GM18517 (cell line): ENCODE results near the gene AGAP1.

Experiments used
- ATAC-seq: cut with Tn5 transposase; IDR thresholded peaks from one replicate; pipeline ENCODE4 v1.9.1; 2021; ENCODE audit warnings: mild to moderate bottlenecking, moderate library complexity; ENCODE audit not compliant: unreplicated experiment

Gene AGAP1

DNA sequence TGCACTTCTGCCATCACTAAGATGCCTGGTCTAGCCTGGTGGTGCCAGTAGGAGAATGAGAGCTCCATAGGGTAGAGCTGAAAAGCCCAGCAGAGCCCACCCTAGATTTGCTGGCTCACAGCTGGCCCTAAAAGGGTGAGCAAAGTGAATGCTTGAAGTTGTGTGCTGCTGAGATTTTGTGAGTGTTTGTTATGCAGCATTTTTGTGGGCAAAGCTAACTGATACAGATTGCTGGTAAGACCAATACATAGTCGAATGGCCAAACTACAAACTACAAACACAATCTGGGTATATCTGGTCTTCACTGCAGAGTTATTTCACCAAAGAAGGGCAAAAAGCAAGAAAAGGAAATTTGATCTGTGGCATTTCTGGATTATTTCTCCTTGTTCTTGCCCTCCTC is 7.1 kb upstream of the AGAP1 start:
- ATAC-seq, result no peak

DNA sequence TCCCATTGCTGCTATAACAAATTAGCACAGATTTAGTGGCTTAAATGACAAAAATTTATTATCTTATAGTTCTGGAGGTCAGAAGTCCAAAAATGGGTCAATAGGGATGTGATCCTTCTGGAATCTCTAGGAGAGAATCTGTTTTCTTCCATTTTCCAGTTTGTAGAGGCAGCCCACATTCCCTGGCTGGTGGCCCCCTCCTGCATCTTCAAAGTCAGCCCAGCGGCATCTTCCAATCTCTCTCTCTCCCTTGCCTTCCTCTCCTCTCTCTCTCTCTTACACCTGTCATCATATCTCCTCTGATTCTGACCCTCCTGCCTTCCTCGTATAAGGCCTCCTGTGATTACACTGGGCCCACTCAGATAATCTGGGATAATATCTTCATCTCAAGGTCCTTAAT is 3.9 kb upstream of the AGAP1 start:
- ATAC-seq, result no peak

DNA sequence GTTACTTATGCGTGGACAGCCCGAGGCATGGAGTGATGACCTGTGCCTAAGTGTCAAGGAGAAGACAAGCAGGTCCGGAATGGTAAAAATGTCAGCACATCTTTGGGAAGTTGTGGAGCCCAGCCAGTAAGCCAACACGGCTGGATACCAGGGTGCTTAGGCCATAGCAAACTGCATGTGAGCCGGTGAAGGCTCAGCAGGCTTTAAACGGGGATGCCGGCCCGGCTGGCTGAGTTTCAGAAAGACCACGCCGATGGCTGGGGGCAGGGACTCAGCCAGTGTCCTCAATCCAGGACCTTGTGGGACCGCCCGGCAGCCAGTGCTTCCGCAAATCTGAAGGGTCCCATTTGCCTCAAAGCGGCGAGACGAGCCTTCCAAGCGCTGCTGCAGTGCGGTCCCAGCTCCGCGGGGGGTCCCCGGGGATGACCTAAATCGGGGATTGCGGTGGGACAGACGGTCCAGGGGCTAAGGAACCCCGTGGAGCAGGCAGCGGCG is 946 bp upstream of the AGAP1 start:
- no peak for ATAC-seq

DNA sequence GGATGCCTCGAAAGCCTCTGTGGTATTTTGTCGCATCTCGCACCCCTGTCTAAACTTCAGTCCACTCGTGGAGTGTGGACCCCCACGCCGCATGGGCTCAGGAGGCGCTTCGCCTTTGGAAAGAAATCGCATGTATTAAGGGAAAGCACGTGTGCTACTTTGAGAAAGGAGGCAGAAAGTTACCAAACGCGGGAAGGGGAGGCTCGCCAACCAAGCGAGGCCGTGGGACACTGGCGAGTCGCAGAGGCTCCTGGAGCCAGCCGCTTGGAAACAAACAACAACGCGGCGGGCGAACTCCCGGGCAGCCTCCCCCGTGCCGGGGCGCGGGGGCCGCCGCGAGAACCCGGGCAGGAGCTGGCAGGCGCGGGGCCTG is 455 bp upstream of the AGAP1 start:
- ATAC-seq, result no peak

GRCh38 chr2:235494716-235495372 is 1.0 kb downstream of the AGAP1 start:
- ATAC-seq, result no peak

DNA sequence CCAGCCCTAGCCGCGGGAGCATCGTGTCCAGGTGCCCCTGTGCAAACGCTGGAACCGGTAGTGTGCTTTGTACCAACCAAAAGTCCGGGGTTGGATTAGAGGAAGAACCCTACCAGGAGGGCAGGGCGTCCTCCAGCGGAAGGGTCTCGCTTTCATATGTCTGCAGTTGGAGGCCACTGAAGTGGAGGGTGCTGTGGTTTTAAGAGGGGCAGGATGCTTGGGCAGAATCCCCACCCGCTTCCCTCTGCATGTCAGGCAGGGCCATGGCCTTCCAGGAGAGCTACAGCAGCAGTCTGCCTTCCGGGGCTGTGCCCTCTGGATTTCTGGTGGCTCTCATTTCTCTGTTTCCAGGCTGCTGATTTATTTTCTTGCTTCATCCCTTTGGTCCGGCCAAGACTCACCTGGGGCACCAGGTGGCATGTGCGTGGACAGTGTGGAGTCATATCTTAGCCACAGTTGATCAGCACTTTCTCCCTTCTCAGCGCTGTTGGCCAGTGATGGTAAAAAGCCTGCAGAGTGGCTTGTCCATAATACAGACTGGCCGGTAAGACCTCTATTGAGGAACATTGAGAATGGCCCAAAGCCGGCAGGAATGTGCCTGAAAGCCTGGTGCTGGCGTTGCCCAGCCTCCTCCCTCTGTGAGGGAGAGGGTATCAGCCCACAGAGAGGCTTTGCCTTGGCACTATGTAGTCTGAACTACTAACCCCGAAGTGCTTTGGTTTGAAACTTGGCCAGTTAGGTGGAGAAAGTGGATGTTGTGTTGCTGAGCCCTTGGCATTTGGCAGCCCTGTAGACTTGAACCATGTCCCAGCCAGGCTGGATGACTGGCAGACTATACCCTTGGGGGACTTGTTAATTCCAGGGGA is 1.8 kb downstream of the AGAP1 start:
- no peak for ATAC-seq

DNA sequence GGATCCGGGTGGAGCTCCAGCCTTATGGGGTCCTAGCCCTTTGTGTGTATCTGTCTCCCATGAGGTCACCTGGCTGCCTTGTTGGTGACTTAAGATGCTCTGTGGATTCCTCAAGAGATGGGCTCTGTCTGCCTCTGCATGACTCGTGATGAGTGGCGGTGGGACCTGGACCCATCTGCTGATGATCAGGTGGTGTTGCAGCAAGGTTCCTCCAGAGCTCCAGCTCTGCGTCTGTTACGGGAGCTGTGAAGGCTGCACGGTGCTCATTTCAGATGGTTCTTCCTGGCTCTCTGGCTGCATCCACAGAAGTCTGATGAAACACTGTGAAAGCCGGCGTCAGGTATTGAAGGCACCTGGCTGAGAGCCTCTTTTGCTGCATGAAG is 2.4 kb downstream of the AGAP1 start:
- no peak for ATAC-seq

- no peak for ATAC-seq
These were observed 3.3 kb downstream of the AGAP1 start for GRCh38 chr2:235497096-235497495.

DNA sequence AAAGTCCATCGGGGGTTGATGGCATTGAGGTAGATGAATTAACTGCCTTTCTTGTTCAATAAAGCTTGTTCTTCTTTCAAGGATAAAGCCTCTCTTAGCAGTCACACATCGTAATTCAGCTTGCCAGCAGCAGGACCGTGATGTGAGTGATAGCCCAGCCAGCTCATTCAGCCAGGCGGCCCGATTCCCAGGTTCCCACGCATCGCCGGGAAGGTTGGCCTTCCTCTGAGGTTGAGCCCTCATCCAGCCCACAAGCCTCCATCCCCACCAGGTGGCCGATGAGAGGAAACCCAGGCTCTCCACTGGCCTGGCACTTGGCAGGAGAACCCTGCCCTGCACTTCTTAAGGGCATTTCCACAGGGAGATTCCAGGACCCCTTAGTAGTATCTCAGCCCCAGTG is 4.7 kb downstream of the AGAP1 start:
- no peak for ATAC-seq

DNA sequence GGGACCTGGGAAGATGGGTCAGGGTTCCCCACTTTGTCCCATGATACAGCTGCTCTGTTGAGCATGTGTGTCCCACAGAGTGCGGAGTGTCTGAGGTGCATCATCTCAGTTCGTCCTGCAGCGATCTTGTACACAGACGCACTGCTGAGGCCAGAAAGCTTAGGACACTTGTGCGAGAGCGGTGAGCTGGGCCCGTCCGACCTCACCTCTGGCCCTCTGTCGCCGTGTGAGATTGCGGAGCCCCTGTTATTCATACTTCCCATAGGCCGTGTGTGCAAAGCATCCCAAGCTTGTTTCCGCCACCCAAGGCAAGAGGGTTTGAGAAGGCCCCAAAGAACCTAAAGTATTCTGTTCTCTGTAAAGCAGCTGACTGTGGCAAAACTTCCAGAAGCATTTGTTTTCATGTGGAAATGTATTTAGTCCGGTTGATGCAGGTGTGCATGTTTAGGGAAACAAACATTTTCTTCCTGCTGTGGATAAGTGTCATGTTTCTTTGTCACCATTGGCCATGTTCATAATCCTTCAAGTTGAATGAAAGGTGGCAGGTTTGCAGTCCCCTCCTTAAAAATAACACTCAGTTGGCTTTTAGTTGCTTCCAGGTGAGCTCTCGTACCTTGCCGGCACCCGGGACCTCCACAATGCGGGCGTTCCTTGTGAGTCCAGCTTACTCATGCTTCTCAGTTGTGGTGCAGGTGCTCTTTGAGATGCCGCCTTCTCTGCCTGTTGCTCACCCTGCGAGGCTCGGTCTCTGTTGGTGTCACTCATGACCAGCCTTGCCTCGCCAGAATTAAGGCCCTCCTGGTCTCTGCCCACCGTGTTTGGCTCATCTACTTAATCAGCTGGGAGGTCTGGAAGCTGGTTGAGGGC is 5.3 kb downstream of the AGAP1 start:
- no peak for ATAC-seq

GRCh38 chr2:235500110-235500760 is 6.4 kb downstream of the AGAP1 start:
- no peak for ATAC-seq

DNA sequence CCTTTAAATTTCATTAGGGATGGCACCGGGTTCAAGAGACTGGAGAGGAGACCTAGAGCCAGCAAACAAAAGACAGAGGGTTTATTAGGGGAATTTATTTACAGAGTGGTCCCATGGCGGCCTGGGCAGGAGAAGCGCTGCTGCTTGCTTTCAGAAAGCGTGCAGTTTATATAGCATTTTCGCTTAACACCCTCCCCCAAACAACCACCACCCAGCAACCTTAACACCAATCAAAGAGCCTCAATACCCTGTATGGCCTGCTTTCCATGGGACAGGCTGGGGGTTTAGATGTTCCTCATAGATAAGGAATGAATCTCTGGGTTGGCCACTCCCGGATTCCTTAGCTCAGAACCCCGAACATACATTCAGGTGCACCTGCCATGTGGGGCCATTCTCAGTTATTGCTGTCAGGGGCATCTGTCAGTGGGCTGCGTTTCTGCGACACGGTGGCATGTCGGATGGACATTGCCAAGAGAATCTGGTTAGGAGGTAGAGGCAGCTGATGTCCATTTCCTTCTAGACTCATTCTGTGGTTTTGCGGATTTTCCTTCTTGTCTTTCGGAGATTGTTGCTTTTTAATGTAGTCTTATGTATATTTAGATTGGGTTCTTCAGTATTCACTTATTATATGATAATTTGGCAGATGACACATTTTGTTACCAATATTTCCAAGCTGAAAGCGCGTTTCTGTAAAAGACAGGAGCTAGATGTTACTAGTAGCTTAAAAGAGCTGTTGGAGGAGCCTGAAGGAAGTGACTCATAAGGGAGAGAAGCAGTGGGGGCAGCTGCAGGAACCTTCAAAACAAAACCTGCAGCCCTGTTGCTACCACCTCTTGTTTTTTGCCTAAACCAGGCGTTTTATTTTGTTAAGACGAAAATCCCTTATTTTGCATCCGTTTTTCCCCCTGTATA is 7.2 kb downstream of the AGAP1 start:
- ATAC-seq, result no peak

- no peak for ATAC-seq
These were observed 7.8 kb downstream of the AGAP1 start for GRCh38 chr2:235501673-235502031.

DNA sequence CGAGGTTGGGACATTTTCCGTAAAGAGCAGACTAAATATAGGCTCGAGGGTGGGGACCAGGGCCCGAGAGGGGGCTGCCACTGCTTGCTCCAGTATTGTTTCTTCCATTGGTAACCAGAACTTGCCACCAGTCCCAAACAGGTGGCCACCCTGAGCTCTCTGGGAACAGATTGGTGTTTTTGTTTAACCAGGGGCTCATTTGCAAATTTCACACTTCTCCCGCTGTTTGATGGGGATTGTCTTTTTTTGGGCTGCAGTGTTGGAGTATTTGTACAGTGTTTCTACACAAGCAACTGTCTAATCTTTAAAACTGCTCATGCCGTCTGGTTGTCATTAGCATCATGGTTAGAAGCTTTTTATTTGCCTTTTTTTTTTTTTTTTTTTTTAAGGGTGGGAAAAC is 8.5 kb downstream of the AGAP1 start:
- ATAC-seq, result no peak

DNA sequence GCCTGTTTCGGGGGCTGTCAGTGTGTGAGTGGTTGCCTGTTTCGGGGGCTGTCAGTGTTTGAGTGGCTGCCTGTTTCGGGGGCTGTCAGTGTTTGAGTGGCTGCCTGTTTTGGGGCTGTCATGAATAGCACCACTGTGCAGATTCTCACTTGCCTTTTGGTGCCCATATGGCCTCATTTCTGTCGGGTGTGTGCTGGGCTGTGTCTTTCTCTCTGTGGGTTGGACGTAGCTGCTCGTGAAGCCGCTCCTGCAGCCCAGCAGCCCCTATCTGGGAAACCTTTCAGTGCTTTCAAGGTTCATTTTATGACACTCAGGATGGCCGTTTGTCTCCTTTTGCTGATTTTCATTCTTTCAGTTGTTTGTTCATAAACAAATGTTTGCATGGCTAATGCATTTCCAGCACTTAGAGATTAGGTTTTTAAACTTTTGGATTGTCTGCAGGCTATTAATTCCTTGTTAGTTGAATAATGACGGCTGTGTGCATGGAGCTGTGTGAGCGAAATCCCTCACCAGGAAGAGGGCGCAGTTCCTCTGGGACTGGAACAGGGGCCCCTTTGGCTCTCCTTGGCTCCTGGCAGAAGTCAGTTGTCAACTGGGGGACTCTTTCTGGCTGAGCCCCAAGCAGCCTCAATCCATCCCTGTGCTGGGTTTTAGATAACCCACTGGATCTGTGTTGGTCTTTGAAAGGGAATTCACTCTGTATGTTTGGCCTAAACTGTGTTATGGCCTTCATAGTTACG is 10.8 kb downstream of the AGAP1 start:
- no peak for ATAC-seq

DNA sequence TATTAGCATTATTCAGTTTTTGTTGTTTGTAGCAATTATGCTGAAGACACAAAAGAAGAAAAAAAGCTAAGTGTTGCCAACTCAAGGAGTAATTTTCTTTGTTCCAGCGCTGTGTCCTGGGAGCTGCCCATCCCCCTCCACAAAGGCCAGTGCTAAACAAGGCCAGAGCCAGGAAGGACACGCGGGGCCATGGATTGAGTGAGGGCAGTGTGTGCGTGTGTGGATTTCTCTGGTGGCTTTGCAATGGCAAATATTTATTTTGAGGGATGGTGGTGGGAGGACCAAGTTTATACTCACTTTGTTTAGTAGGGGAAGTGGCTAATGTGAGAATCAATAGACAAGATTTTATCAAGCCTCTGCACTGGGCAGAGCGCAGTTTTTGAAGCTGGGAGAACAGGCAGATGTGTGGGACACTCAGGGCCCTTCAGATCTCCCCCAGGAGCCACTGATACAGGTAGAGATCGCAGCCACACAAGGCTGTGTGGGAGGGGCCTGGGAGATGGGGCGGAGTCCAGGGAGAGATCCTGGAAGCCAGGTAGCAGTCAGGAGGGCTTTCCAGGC is 11.4 kb downstream of the AGAP1 start:
- ATAC-seq, result no peak

DNA sequence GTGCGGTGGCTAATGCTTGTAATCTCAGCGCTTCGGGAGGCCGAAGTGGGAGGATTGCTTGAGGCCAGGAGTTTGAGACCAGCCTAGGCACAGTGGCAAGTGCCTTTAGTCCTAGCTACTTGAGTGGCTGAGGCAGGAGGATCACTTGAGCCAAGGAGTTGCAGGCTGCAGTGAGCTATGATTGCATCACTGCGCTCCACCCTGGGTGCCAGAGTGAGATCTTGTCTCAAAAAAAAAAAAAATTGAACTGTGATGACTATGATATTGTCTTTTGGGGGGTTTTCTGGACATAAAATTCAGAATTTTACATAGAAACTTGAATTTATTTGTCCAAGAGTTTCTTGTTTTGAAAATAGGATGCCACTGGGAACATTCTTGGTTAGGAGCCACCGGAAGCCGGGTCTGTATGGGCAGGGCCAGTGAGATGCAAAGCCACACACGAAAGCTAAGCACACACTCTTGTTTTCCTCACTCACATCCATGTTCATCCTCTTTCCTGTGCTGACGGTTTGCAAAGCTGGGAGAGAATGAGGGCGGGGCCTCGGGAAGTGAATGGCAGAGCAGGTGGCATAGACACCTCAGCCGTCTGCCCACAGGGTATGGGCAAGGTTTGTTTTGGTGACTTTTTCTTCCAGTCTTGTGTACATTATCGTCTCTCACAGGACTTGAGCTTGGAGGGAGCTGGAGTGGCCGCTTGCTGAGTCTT is 12.6 kb downstream of the AGAP1 start:
- ATAC-seq, result no peak

GRCh38 chr2:235506997-235507615 is 13.3 kb downstream of the AGAP1 start:
- no peak for ATAC-seq
